Measurements from ENCODE around the gene TEDC2.

- TF ChIP-seq, protein P1, sequence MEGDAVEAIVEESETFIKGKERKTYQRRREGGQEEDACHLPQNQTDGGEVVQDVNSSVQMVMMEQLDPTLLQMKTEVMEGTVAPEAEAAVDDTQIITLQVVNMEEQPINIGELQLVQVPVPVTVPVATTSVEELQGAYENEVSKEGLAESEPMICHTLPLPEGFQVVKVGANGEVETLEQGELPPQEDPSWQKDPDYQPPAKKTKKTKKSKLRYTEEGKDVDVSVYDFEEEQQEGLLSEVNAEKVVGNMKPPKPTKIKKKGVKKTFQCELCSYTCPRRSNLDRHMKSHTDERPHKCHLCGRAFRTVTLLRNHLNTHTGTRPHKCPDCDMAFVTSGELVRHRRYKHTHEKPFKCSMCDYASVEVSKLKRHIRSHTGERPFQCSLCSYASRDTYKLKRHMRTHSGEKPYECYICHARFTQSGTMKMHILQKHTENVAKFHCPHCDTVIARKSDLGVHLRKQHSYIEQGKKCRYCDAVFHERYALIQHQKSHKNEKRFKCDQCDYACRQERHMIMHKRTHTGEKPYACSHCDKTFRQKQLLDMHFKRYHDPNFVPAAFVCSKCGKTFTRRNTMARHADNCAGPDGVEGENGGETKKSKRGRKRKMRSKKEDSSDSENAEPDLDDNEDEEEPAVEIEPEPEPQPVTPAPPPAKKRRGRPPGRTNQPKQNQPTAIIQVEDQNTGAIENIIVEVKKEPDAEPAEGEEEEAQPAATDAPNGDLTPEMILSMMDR (IDR thresholded peaks at IDR 0.05; ENCODE audit: low read length), result 0 out of 2 replicates have a peak, but pooled peaks have one; percentile 4
- no peak for TF ChIP-seq EZH2phosphoT487 (IDR thresholded peaks at IDR 0.05; ENCODE audit: low read length)
Observed at GRCh38 chr16:2475413-2476344, 15.8 kb downstream of the TEDC2 start.
